H9 (cell line): ENCODE measurements around the gene MDH2. TPM values are rescaled to one million over a fixed set of nuclear protein-coding genes. Genes with fewer than 3 reads are reported as not detected.

ENCODE experiments used
- DNase-seq: peaks from one replicate; pipeline ENCODE4 v3.0.0-alpha.2; 2017
- H2AFZ ChIP-seq: one replicate; pipeline ENCODE4 v1.6.1; 2013; ENCODE audit warnings: mild to moderate bottlenecking, low read length, control low read depth, moderate library complexity
- H2AK5ac ChIP-seq: 2 replicates; pipeline ENCODE4 v1.6.1; 2013; ENCODE audit warnings: low read length, control low read depth, mixed read lengths; ENCODE audit not compliant: insufficient read length
- H2BK120ac ChIP-seq: one replicate; pipeline ENCODE4 v1.6.1; 2013; ENCODE audit warnings: low read depth, mild to moderate bottlenecking, low read length, control low read depth, inconsistent platforms; ENCODE audit not compliant: poor library complexity, severe bottlenecking
- H2BK12ac ChIP-seq: 2 replicates; pipeline ENCODE4 v1.6.1; 2013; ENCODE audit warnings: low read length, control low read depth, mixed read lengths, low read depth; ENCODE audit not compliant: insufficient read length
- H2BK15ac ChIP-seq: 2 replicates; pipeline ENCODE4 v1.6.1; 2013; ENCODE audit warnings: low read depth, low read length, control low read depth
- H2BK20ac ChIP-seq: one replicate; pipeline ENCODE4 v1.6.1; 2013; ENCODE audit warnings: low read depth, mild to moderate bottlenecking, low read length, control low read depth, inconsistent platforms; ENCODE audit not compliant: poor library complexity, severe bottlenecking
- H2BK5ac ChIP-seq: 2 replicates; pipeline ENCODE4 v1.6.1; 2013; ENCODE audit warnings: low read length, control low read depth, mixed read lengths; ENCODE audit not compliant: insufficient read length
- H3K14ac ChIP-seq: 2 replicates; pipeline ENCODE4 v1.6.1; 2013; ENCODE audit warnings: low read length, control low read depth; ENCODE audit not compliant: insufficient read depth
- H3K18ac ChIP-seq: 2 replicates; pipeline ENCODE4 v1.6.1; 2013; ENCODE audit warnings: low read depth, mild to moderate bottlenecking, mixed read lengths, low read length, control low read depth; ENCODE audit not compliant: insufficient read length
- H3K23ac ChIP-seq: 2 replicates; pipeline ENCODE4 v1.6.1; 2013; ENCODE audit warnings: low read length, control low read depth, mixed read lengths, low read depth; ENCODE audit not compliant: insufficient read length
- H3K23me2 ChIP-seq: 2 replicates; pipeline ENCODE4 v1.6.1; 2013; ENCODE audit warnings: low read depth, mild to moderate bottlenecking, mixed read lengths, low read length, control low read depth; ENCODE audit not compliant: insufficient read length, poor library complexity, severe bottlenecking
- H3K27ac ChIP-seq: 2 replicates; pipeline ENCODE4 v1.5.1; 2013; ENCODE audit warnings: low read length, control low read depth, mixed read lengths, low read depth; ENCODE audit not compliant: insufficient read length
- H3K27me3 ChIP-seq: 2 replicates; pipeline ENCODE4 v1.6.1; 2013; ENCODE audit warnings: low read length, control low read depth, inconsistent platforms; ENCODE audit not compliant: insufficient read depth
- H3K4ac ChIP-seq: 2 replicates; pipeline ENCODE4 v1.6.1; 2013; ENCODE audit warnings: low read depth, mild to moderate bottlenecking, control low read depth, inconsistent platforms, low read length, moderate library complexity
- H3K4me1 ChIP-seq: 2 replicates; pipeline ENCODE4 v1.6.1; 2013; ENCODE audit warnings: low read length, control low read depth, inconsistent platforms; ENCODE audit not compliant: insufficient read depth
- H3K4me2 ChIP-seq: 2 replicates; pipeline ENCODE4 v1.6.1; 2013; ENCODE audit warnings: low read length, control low read depth, mixed read lengths; ENCODE audit not compliant: insufficient read length, insufficient read depth
- H3K56ac ChIP-seq: 2 replicates; pipeline ENCODE4 v1.6.1; 2013; ENCODE audit warnings: low read depth, mild to moderate bottlenecking, mixed read lengths, low read length, control low read depth; ENCODE audit not compliant: insufficient read length
- H3K79me1 ChIP-seq: 2 replicates; pipeline ENCODE4 v1.6.1; 2013; ENCODE audit warnings: low read depth, mild to moderate bottlenecking, moderate library complexity, low read length, control low read depth, inconsistent platforms; ENCODE audit not compliant: insufficient read depth, poor library complexity, severe bottlenecking
- H3K79me2 ChIP-seq: 2 replicates; pipeline ENCODE4 v1.6.1; 2013; ENCODE audit warnings: low read length, control low read depth, inconsistent platforms; ENCODE audit not compliant: insufficient read depth
- H3K9ac ChIP-seq: 2 replicates; pipeline ENCODE4 v1.6.1; 2013; ENCODE audit warnings: low read length, control low read depth, mixed read lengths; ENCODE audit not compliant: insufficient read length; ENCODE audit errors: extremely low read depth
- H3K9me3 ChIP-seq: one replicate; pipeline ENCODE4 v1.6.1; 2013; ENCODE audit warnings: low read depth, low read length, inconsistent platforms; ENCODE audit not compliant: control insufficient read depth
- H3T11ph ChIP-seq: one replicate; pipeline ENCODE4 v1.6.1; 2013; ENCODE audit warnings: mild to moderate bottlenecking, low read length, control low read depth, inconsistent platforms
- H4K20me1 ChIP-seq: one replicate; pipeline ENCODE4 v1.6.1; 2013; ENCODE audit not compliant: control insufficient read depth, insufficient read length, insufficient read depth
- H4K5ac ChIP-seq: 2 replicates; pipeline ENCODE4 v1.6.1; 2013; ENCODE audit warnings: low read depth, mild to moderate bottlenecking, mixed read lengths, low read length, control low read depth; ENCODE audit not compliant: insufficient read length
- H4K8ac ChIP-seq: replicated peaks from 2 replicates; pipeline ENCODE4 v1.6.1; 2013; ENCODE audit warnings: low read length, control low read depth, mixed read lengths, low read depth; ENCODE audit not compliant: insufficient read length
- H4K91ac ChIP-seq: 2 replicates; pipeline ENCODE4 v1.6.1; 2013; ENCODE audit warnings: low read depth, mild to moderate bottlenecking, moderate library complexity, mixed read lengths, low read length, control low read depth; ENCODE audit not compliant: insufficient read length
- H3K27ac Mint-ChIP-seq, 3 experiments: 2 replicates in 2 of 3; 3 replicates in 1 of 3; pipeline ENCODE4 v1.8.0; 2020 to 2021; ENCODE audit warnings: mixed read lengths in 3 of 3, mild to moderate bottlenecking in 1 of 3, moderate library complexity in 1 of 3
- H3K27me3 Mint-ChIP-seq: 2 replicates; pipeline ENCODE4 v1.8.0; 2021; ENCODE audit warnings: low read depth, mild to moderate bottlenecking, moderate library complexity, mixed read lengths
- H3K36me3 Mint-ChIP-seq, 3 experiments: 2 replicates in 2 of 3; 3 replicates in 1 of 3; pipeline ENCODE4 v1.8.0; 2020 to 2021; ENCODE audit warnings: low read depth in 3 of 3, mixed read lengths in 3 of 3; ENCODE audit not compliant: insufficient read depth in 1 of 3
- H3K4me1 Mint-ChIP-seq, 2 experiments: 2 replicates each; pipeline ENCODE4 v1.8.0; 2020; ENCODE audit warnings: mixed read lengths in 2 of 2
- H3K4me3 Mint-ChIP-seq, 2 experiments: 2 replicates in 1 of 2; 3 replicates in 1 of 2; pipeline ENCODE4 v1.8.0; 2020 to 2021; ENCODE audit warnings: mild to moderate bottlenecking in 2 of 2, mixed read lengths in 2 of 2, moderate library complexity in 1 of 2
- H3K9me3 Mint-ChIP-seq, 2 experiments: 2 replicates in 1 of 2; 3 replicates in 1 of 2; pipeline ENCODE4 v1.8.0; 2020; ENCODE audit warnings: mild to moderate bottlenecking in 2 of 2, mixed read lengths in 2 of 2, moderate library complexity in 1 of 2
- CTCF ChIP-seq: fragments of 200-600 bp; sonication (generic); conservative IDR thresholded peaks from 3 replicates; pipeline ENCODE4 v1.8.0; 2021; ENCODE audit warnings: antibody characterized with exemption, mild to moderate bottlenecking
- WGBS: extraction: QIAGEN DNeasy Blood & Tissue Kit; methylation state at CpG from one replicate; pipeline ENCODE4 v1.1.7; 2013; ENCODE audit warnings: missing lambda C conversion rate, low lambda C conversion rate, mixed read lengths; ENCODE audit not compliant: insufficient read length; ENCODE audit errors: extremely low coverage; 5-methylcytosine and 5-hydroxymethylcytosine counted together
- total RNA-seq: library from RNA; stranded (reverse); gene quantifications from 2 replicates; pipeline ENCODE4 v1.2.1, GENCODE V29; 2021

The MDH2 gene
- total RNA-seq, 1 experiment from 2014 or later: 260 TPM

- H3K23me2 ChIP-seq: no peaks in the 10 kb centered on the region
- WGBS: no CpG with 5 or more reads among the region's 45 CpGs
- no peaks in the 10 kb centered on the region for H3K27me3 ChIP-seq
- no peaks in the 10 kb centered on the region for H3K9me3 ChIP-seq
- Mint-ChIP-seq H3K27ac (0 out of 7 replicates have a peak overlapping the region, but pooled peaks of 1 of the 3 experiments have one; percentile 32), H3K4me1 (peaks cover 4 to 7% of the 10 kb centered on the region in 2 experiments; a peak in 3 of 4 replicates), H3K4me3 (no peak overlapping the region), H3K9me3 (no peaks in the 10 kb centered on the region), H3K27me3 (no peaks in the 10 kb centered on the region; the same call in 1 of the 2 replicates), H3K36me3 (peaks cover 0 to 5% (median 3%) of the 10 kb centered on the region in 3 experiments; a peak in 5 of 7 replicates)
- DNase-seq: peak; percentile 88
- no peak overlapping the region for H2AFZ ChIP-seq
- H4K20me1 ChIP-seq: no peaks in the 10 kb centered on the region
- H3T11ph ChIP-seq: no peak overlapping the region
- no peak overlapping the region for H3K23ac ChIP-seq
- peak overlapping the region; percentile 76 for H3K18ac ChIP-seq
- no peaks in the 10 kb centered on the region for H3K4me1 ChIP-seq
- no peak overlapping the region for H4K91ac ChIP-seq
- no peak overlapping the region for H4K8ac ChIP-seq
- no peak overlapping the region for H2BK120ac ChIP-seq
- no peak overlapping the region for H2BK12ac ChIP-seq
- H3K4ac ChIP-seq: no peak overlapping the region; the same call in 1 of the 2 replicates
- H3K14ac ChIP-seq: 0 out of 2 replicates have a peak overlapping the region, but pooled peaks have one; percentile 39
- no peak overlapping the region for H3K27ac ChIP-seq
- H2BK15ac ChIP-seq: no peak overlapping the region
- TF ChIP-seq CTCF: peak; percentile 64
- no peak overlapping the region for H2AK5ac ChIP-seq
- no peaks in the 10 kb centered on the region for H3K79me2 ChIP-seq
- H3K4me2 ChIP-seq: no peak overlapping the region
- H2BK20ac ChIP-seq: no peak overlapping the region
- no peak overlapping the region for H3K56ac ChIP-seq
- H2BK5ac ChIP-seq: no peak overlapping the region
- H3K79me1 ChIP-seq: no peaks in the 10 kb centered on the region
- H3K9ac ChIP-seq: no peak overlapping the region
- H4K5ac ChIP-seq: no peak overlapping the region
These were observed 25.6 kb downstream of the MDH2 start for GRCh38 chr7:76073335-76073990.
